Esophagus (tissue), 2 donors: Measurements from ENCODE around the gene RLN1. TPM values are rescaled to one million over a fixed set of nuclear protein-coding genes. Genes with fewer than 3 reads are reported as not detected.

Experiments used
- H3K27ac ChIP-seq, 2 donors: one replicate each; pipeline ENCODE4 v1.5.1; 2013; ENCODE audit warnings: low read depth in 2 of 2, mild to moderate bottlenecking in 2 of 2, inconsistent platforms in 1 of 2, low read length in 1 of 2, moderate library complexity in 1 of 2
- H3K27me3 ChIP-seq, 2 donors: one replicate each; pipeline ENCODE4 v1.6.1; 2013; ENCODE audit warnings: low read length in 2 of 2, control low read depth in 1 of 2, mild to moderate bottlenecking in 1 of 2; ENCODE audit not compliant: insufficient read depth in 2 of 2, control insufficient read depth in 1 of 2
- H3K36me3 ChIP-seq, 2 donors: one replicate each; pipeline ENCODE4 v1.6.1; 2013; ENCODE audit warnings: low read length in 1 of 2; ENCODE audit not compliant: control insufficient read depth in 2 of 2, insufficient read depth in 2 of 2
- H3K4me1 ChIP-seq, 2 donors: one replicate each; pipeline ENCODE4 v1.6.1; 2013; ENCODE audit warnings: low read length in 1 of 2; ENCODE audit not compliant: control insufficient read depth in 2 of 2, insufficient read depth in 2 of 2
- H3K4me3 ChIP-seq, 2 donors: one replicate each; pipeline ENCODE4 v1.5.1; 2013; ENCODE audit warnings: low read length in 2 of 2, mild to moderate bottlenecking in 2 of 2, low read depth in 1 of 2, moderate library complexity in 1 of 2
- H3K9me3 ChIP-seq, 2 donors: one replicate each; pipeline ENCODE4 v1.6.1; 2013; ENCODE audit warnings: mild to moderate bottlenecking in 2 of 2, low read depth in 1 of 2, low read length in 1 of 2, moderate library complexity in 1 of 2; ENCODE audit not compliant: control insufficient read depth in 2 of 2, insufficient read depth in 1 of 2
- WGBS, 2 donors: extraction: QIAGEN DNeasy Blood & Tissue Kit; methylation state at CpG; one replicate each; pipeline ENCODE4 v1.1.7; 2013; 5-methylcytosine and 5-hydroxymethylcytosine counted together
- polyA plus RNA-seq, 2 donors: library from polyadenylated mRNA; stranded (reverse); fragments of 200-250 nt; gene quantifications; one replicate each; pipeline ENCODE4 v1.2.3, GENCODE V29; 2013
- donor health status: healthy with polysubstance abuse.
- donor health status: Bipolar disorder and iron deficiency.

RLN1 gene
- polyA plus RNA-seq, 2 donors: 0.21 to 0.33 TPM

GRCh38 chr9:5301544-5301943, 38.1 kb downstream of the RLN1 start:
- no peak overlapping the region for H3K4me3 ChIP-seq
- H3K27ac ChIP-seq: no peak overlapping the region
- H3K4me1 ChIP-seq: no peaks in the 10 kb centered on the region
- H3K9me3 ChIP-seq: no peaks in the 10 kb centered on the region
- no peaks in the 10 kb centered on the region for H3K36me3 ChIP-seq
- 64 to 69% methylated on average over 4 of the region's 4 CpGs for WGBS, 2 donors
- H3K27me3 ChIP-seq: no peaks in the 10 kb centered on the region

- Histone ChIP-seq H3K4me1 (no peaks in the 10 kb centered on the region), H3K36me3 (no peaks in the 10 kb centered on the region), H3K4me3 (no peak overlapping the region), H3K27me3 (no peaks in the 10 kb centered on the region), H3K9me3 (peaks cover 0 to 2% of the 10 kb centered on the region in 2 donors), H3K27ac (no peak overlapping the region)
- 84 to 93% methylated on average over 1 of the region's 1 CpG for WGBS, 2 donors
These were observed 47.5 kb downstream of the RLN1 start for GRCh38 chr9:5292141-5292540.

GRCh38 chr9:5288591-5288990, 51.1 kb downstream of the RLN1 start:
- 43 to 53% methylated on average over 1 of the region's 1 CpG for WGBS, 2 donors
- no peak overlapping the region for H3K4me3 ChIP-seq
- H3K9me3 ChIP-seq: peaks cover 0 to 5% of the 10 kb centered on the region in 2 donors
- H3K4me1 ChIP-seq: no peaks in the 10 kb centered on the region
- no peak overlapping the region for H3K27ac ChIP-seq
- H3K36me3 ChIP-seq: no peaks in the 10 kb centered on the region
- H3K27me3 ChIP-seq: no peaks in the 10 kb centered on the region

- H3K9me3 ChIP-seq: peaks cover 0 to 2% of the 10 kb centered on the region in 2 donors
- no peaks in the 10 kb centered on the region for H3K36me3 ChIP-seq
- H3K4me3 ChIP-seq: no peak overlapping the region
- H3K27ac ChIP-seq: no peak overlapping the region
- H3K4me1 ChIP-seq: no peaks in the 10 kb centered on the region
- no peaks in the 10 kb centered on the region for H3K27me3 ChIP-seq
These were observed 53.4 kb downstream of the RLN1 start for GRCh38 chr9:5286262-5286661.

Other genes with a start within 250 kb of the RLN1 start
- gene INSL6, start 154.2 kb downstream of the RLN1 start, polyA plus RNA-seq: not detected
- gene INSL4, start 108.5 kb downstream of the RLN1 start, polyA plus RNA-seq: not detected
- gene RLN2, start 35.2 kb downstream of the RLN1 start, polyA plus RNA-seq: under 1 TPM; 0.08 to 0.35 TPM
- gene PLGRKT, start 98.0 kb upstream of the RLN1 start, polyA plus RNA-seq: 10 to 100 TPM in 1 of 2 donors, 1 to 10 TPM in 1; 6.7 to 19.7 TPM
- gene CD274, start 110.7 kb upstream of the RLN1 start, polyA plus RNA-seq: under 1 TPM; 0.62 to 0.98 TPM
- gene PDCD1LG2, start 170.7 kb upstream of the RLN1 start, polyA plus RNA-seq: under 1 TPM; 0.18 to 0.19 TPM